ENCODE results near the gene GABRG3.
"Not testable (repeated sequence)": the region's sequence is repeated elsewhere in the genome, so short reads cannot be mapped to it uniquely, and the experiment has no call there.

The GABRG3 gene

DNA sequence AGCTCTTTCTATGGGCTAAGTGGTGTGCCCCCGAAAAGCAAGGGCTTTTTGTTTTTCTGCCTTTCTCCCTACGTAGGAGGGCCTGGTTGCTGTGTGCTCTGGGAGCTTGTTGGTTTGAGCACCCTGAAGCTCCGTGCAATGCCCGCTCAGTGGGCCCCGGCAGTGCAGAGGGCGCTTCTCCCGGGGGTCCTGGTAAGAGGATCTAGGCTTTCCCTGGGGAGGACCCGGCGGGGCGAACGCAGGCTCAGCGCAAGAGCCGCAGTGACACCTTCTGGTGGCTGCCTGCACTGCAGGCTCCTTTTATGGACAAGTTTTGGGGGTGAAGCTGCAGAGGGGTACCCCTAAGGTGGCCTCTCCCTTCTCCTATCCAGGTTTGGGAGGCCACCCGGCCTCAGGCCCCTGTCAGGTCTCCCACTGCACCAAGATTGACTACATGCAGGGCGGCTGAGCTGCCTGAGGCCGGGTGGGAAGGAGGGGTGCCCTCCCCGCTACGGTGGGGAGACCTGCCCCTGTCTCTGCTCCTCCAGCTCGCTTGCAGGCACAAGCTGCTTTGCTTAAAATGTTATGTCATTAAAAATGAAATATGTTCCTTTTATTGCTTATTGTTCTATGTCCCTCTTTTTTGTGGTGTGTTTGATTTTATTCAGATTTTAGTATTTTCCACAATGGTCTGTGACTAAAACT, 387.9 kb downstream of the GABRG3 start:
- no peak for DNase-seq

DNA sequence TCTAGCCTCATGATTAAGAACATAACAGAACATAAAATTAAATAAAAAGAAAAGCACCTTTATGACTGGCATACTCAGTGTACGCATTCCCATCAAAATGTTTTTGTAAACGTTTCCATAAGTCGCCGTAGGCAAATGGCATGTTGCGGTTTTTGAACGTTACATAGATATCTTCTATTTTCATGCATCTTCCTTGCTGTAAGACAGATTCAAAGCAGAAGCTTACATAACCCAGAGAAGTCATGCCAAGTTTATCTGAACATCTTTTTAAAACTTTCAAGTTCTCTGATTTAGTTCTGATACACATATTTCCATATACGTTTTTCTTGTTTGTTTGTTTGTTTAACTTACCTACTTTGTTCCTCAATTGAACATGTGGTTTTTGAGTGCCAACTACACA, 388.6 kb downstream of the GABRG3 start:
- DNase-seq = no peak

DNA sequence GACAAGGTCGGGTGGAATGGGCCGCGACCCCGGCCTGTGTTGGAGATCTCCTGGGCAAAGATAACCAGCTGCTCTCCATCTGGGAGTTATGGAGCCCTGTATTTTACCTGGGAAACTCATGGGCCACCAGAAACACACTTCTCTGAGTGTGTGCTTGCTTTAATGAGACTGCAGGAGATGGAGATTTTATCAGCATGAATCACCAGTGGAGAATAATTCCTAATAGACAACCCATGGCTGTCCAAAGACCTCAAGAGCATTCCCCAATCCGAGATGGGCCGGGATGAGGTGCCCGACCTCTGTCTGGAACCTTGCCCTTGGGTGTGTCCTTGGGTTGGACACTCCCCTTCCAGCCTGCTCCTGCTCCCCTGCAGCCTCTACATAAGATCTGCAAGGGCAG, 389.3 kb downstream of the GABRG3 start:
- no peak for DNase-seq

DNA sequence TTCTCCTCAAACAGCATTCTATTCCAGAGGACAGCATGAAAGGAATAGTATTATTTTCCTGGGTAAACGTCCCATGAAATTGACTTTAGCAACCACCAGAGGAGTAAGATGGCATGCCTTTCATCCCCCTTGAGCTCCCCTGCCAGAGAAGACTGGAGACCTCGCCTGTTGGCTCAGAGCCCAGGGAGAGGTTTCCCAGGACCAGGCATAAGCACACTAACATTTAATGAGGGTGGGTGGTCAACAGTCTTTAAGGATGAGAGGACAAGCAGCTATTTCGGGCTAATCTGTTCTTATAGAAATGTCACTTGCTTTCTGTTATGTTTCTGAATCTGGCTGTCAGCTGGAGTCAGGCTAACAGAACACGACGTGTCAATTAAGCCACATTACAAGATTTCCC, 390.5 kb downstream of the GABRG3 start:
- no peak for DNase-seq

DNA sequence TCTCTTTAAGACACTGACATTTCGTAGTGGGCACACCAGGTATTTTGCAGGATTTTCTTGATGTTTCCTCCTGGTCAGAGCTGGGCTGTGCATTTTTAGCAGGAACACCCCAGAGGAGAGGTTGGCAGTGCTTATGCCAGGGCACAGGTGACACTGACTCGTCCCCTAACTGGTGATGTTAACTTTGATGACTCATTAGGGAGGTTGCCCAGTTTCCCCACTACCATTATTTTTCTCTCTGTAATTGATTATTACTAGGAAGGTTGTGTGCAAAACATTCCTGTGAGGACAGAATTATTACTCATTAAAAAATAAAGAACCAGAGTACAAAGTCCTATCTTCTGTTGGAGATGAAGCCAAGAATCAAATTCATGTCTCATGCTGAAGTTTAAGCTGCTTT, 394.5 kb downstream of the GABRG3 start:
- no peak for DNase-seq

DNA sequence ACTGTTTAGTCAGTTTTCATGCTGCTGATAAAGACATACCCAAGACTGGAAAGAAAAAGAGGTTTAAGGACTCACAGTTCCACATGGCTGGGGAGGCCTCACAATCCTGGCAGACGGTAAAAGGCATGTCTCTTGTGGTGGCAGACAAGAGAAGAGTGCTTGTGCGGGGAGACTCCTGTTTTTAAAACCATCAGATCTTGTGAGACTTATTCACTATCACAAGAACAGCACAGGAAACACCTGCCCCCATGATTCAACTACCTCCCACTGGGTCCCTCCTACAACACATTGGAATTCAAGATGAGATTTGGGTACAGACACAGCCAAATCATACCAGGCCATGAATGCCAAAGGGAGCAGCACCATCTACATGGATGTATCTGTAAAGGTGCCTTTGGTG, 406.4 kb downstream of the GABRG3 start:
- DNase-seq = not testable (repeated sequence)

DNA sequence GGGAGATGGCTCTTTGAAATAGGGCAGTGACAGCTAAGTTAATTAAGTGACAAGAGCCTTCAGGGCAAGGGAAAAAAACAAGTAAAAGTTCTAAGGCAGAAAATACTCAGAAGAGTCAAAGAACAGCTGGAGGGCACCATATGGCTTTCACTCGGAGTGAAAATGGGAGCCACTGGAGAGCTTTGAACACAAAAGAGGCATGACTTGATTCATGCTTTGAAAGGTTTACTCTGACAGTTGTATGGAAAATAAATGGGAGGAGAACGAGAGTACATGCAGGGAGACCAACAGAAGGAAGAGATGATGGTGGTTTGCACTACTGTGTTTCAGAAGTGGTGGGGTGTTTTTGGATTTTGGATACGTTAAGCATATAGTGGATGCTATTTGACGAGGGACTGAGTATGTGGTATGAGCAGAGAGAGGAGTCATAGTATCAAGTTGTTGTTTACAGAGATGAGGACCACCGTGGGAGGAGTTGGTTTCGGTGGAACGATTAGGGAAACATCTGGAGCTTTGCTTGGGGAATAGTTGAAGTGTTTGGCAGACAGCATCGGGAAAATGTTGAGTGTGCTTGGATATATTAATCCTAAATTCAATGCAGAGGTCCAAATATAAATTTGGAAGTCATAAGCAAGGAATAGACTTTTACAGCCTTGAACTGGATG, 411.5 kb downstream of the GABRG3 start:
- DNase-seq = no peak

DNA sequence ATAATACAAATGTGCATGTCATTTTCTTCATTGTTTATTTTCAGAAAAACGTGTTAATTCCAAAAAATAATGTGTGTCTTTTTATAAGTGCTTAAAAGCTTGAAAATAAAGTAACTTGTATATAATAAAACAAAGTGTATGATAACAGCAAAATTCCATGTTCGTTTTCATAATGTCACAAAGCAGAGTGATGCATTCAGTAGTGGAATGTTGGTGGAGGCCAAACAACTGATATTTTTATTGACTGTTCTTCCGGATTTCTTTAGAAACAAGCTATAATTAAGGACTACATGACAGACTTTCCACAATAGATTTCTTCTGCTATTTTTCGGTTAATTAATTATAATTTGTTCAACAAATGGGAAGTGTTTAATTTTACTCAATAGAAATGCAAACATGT, 412.7 kb downstream of the GABRG3 start:
- DNase-seq = no peak

DNA sequence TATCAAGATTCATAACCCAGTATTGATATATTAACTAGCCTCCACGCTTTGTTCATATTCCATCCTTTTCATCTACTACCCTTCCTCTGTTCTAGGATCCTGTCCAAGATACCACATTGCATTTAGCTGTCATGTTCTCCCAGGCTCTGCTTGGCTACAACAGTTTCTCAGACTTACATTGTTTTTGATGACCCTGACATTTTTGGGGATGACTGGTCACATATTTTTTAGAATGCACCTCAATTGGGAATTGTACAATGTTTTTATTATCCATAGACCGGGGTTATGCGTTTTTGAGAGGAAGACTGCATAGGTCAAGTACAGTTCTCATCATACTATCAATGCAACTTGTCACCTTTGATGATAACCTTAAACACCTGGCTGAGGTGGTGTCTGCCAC, 421.2 kb downstream of the GABRG3 start:
- no peak for DNase-seq

DNA sequence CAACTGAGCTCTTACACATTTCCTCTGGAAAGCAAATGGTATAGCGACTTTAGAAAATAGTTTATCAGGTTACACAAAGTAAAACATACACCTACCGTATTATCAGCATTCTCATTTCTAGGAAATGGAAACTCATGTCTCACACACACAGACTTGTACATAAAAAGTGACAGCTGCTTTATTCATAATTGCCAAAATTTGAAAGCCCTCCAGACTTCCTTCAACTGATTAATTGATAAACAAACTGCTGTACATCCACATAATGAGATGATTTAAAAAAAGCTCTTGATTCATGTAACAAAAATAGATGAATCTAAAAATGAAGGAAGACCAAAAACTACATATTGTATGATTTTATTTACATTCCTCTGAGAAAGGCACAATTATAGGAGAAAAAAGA, 425.5 kb downstream of the GABRG3 start:
- no peak for DNase-seq

DNA sequence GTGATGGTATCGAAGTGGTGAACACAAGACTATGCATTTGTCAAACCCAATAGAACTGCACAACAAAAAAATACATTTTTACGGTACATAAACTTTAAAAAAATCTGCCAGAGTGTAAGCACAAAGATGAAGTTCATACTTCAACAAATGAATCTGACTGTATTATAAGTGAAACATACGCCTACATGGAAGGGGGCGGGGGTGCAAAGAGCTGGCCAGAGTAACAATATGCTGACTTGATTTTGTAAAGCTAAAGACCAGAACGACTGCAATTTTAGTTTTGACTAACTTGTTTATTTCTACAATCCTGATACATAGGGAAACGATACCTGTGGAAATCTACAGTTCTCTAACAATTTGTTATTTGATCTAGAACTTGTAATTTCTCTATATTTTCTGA, 426.0 kb downstream of the GABRG3 start:
- no peak for DNase-seq

DNA sequence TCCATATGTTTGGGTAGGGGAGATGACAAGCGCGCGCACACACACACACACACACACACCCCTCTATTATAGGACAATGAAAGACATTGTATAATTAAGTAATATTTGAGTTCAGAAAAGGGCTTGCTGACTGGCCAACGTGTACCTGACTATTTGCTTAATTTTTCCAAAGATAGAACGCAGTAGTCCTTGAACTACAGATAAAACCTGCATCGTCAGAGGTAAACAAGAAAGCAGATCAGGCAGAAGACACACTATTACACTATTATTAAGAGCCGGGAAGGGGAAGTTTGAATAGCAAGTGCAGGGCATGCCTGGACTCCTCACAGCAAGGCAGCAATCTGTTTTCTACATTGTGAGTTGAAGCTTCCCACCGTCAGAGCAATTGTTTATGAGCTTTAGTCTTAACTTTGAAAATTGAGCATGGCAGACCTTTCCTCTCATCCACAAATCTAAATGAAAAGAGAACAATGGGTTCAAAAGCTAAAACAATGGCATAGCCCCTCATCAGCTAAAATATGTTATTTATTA, 427.7 kb downstream of the GABRG3 start:
- DNase-seq = no peak

DNA sequence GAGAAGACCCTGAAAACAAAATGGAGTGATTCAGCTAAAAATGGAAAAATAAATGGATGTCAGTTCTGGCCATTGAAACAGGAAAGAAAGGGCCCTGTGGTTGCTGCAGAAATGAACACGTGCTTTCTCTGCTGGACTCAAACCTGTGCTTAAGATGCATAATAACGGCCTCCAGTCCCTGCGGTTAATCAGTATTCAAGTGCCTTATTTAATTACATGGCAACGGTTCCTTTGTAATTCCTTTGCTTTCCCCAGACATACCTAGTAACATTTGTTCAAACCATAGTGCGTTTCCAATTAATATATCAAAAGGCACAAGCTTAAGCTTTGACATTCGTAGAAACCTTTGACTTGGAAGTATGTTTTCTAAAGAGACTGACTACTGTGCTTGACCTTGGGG, 428.3 kb downstream of the GABRG3 start:
- no peak for DNase-seq

DNA sequence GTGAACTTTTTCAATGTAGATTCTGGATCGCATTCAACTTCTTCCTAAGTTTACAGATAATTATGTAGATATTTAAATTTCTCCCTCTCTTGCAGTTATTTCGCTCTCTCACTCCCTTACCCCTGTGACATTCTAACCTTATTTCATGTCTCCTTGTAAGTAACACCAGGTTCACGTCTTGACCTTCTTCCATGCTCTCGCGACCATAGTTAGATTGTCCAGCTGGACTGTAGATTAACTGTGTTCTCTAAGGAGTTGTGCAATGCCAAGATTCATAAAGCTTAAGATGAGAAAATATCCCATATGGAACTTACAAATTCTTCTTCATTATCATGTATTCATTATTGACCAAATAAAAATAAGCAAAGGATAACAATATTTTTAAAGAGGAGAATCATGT, 430.5 kb downstream of the GABRG3 start:
- DNase-seq = no peak

DNA sequence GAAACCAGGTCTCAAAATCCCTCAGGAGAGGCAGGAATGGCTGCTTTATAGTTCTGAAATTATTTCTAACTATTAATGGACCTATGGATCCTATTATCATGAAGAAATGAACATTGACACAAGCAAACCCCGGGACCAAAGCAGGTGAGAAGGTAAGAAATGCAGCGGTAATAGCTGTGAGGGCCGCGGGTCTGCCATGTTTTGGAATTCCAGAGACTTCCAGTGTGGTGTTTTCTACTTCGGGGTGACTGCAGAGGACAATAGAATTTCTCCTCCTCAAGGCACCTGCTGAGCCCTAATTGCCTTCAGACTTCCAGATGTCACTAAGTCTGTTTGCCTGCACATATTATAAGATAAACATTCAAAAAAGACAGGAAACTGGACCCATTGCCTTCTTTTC, 437.4 kb downstream of the GABRG3 start:
- DNase-seq = no peak

DNA sequence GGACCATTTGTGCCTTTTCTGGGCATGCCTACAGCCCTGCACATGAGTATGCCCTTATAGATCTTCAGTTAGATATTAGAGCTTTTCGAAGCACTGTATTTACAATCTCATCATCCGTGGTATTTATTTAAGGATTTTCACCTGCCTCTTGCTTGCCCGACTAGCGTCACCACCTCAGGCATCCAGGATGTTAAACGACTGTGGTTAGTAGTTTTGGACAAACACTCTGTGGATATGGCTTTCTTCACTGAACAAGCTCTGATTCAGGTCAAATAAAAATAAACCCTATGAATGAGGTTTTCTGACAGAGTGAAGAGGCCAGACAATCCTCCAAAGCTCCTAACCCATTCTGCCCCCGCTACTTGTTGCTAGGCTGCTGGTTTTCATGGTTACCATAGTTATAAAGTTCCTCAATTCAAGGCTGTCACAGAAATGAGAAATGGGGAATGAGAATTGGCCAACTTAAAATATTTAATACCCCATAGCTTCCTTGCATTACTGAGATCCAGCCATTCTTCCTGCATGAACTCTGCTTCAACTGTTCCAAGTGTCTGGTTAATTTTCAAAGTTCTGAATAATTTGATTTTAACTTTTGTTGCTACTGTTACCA, 440.1 kb downstream of the GABRG3 start:
- DNase-seq = no peak

DNA sequence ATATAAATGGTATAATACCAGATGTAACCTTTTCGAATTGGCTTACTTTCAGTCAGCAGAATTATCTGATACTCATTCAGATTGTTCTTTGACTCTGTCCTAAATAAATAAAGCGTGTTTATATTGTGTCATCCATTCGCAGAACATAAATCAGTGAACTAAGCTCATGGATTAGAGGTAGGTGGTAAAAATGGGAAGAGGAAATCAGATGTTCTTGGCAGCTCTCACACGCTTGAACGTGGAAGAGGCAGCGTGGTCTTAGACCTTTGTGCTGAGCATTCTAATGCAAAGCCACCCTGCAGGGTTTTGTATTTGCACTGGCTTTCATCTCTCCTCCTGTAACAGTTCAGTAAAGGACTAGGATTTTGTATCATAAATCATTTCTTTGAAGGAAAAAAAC, 441.4 kb downstream of the GABRG3 start:
- no peak for DNase-seq

DNA sequence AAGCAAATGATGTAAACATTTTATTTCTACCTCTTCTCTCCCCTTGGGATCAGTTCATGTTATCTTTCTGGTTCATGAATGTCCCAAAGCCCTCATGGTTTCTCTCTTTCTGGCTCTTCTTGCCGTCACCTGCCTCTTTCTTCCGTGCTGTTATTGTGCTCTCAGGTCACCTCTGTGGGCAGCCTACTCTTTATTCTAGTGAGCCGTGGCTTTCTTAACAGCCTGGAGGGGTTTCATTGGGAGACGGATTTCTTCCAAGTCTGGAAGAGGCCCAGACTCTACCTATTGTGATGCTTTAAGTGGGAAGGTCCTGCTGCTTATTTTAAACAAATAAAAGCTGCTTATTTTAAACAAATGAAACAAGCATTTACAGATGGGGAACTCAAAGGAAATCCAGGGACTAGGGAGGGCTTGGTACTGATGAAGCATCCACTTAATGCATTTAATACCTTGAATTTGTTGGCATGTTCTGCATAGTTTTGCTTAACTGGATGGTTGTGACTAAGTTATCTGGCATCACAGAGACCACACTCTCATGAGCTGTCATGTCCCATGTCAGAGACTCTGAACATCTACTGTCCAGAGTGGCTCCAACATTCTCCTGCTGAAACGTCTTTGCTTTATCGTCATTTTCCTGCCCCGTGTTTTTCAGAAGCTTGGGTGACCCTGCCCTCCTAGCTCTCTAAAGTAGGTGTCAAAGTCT, 443.3 kb downstream of the GABRG3 start:
- no peak for DNase-seq

DNA sequence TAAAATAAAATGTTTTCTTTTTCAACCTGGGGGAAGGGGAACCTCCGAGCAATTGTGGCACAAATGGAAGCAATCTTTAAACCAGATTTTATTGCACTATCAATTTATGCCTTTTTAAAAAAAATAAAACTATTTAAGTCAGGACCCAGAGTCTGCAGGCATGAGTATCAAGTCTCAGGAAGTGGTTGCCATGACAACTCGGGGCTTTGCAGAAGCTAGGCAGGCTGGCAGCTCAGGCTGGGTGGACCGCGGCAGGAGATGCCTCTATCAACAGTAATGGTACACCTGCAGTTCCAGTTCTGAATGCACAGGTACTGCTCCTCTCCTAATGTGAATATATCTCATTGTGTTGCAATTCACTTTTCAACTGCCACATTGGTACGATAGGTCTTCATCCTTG, 447.7 kb downstream of the GABRG3 start:
- DNase-seq = no peak

DNA sequence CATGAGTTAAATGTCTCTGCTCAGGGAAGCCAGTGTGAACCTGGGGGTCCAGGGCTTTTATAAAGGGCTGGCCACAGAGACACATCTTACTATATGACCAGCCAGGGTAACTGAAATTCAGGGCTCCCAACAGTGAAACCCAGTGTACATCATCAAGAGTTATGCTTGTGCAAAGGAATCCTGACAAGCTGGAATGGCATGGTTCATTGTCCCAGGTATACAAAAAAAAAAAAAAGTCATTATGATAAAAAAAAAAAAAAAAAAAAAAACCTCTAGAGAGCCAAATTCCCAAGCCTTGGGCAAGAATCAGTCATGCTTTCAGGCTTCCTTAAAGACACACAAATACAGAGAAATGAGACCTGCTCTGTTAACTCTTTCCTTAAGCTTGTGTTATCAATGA, 452.0 kb downstream of the GABRG3 start:
- DNase-seq = no peak

DNA sequence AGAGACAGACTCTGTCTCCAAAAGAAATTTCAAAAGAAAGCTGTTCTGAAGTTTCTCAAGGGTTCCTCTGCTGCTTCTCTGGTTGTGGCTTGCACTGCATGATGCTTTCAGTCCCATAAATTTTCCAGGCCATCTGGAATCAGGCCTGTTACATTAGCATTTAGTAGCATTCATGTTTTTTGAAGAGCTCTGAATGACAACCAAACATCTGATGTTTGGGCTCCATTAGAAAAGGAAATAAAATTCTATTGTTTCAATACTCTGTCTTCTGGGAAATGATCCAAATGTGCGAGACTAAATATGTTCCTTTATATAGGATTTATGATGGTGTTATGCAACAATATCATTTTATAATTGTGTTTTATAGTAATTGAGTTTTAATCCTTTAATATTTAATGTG, 455.8 kb downstream of the GABRG3 start:
- DNase-seq = no peak

DNA sequence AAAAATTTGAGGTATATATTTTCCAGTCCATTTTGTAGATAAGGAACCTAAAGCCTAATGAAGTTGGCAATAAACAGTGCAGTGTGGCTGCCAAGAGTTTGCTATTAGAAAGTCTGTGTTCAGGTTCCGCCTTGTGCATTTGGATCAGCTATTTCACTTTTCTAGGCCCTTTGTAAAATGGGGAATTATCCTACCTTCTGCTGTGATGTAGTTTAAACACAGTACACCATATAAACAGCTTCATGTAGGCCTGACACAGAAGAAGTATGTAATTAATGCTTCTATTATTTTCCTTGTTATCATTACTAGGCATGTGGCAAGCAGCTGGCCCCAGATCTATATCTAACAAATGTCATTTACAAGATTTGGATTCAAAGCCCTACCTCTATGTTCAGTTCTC, 456.3 kb downstream of the GABRG3 start:
- DNase-seq = no peak

DNA sequence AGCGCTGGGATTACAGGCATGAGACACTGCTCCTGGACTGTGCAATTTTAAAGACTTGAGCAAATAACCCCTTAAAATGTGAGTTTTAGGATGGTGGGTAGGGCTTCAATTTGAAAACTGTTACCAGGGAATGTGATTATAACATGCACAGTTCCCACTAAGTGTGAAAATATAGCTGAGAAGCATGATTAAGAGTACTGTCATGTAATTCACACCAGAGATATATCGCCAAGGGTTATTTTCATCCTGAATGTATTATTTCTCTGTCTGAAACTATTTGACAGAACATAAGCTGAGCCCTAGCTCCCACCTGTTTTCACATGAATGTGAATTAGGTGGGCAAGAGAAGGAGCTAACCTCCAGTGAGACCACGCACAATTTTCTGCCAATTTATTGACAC, 457.2 kb downstream of the GABRG3 start:
- no peak for DNase-seq

DNA sequence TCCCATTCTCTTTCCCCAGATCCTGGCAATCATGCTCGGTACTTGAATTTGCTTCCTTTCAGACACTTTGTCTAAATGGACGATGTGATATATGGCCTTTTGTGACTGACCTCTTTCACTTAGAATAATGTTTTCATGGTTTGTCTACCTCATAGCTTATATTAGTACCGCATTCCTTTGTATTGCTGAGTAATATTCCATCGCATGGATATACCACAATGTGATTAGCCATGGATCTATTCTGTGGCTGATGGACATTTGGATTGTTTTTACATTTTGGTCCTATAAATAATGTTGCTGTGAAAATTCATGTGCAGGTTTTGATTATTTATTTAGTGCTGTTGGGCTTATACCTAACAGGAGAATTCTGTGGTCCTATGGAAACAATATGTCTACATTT, 458.6 kb downstream of the GABRG3 start:
- DNase-seq = no peak

All from EL (cell line).